Measurements from ENCODE around the gene ADAMTS20.

DNA sequence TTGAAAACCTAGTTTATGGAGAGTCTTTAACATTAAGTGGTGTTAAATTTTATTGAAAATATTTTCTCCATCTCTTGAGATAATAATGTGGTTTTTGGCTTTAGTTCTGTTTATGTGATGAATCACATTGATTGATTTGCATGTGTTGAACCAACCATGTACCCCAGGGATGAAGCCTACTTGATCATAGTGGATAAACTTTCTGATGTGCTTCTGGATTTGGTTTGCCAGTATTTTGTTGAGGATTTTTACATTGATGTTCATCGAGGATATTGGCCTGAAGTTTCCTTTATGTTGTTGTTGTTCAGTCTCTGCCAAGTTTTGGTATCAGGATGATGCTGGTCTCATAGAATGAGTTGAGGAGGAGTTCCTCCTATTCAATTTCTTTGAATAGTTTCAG lies 222.6 kb downstream of the ADAMTS20 start:
- no peak for TF ChIP-seq POLR2AphosphoS5 (IDR thresholded peaks at IDR 0.05; ENCODE audit: borderline replicate concordance, low read depth, low read length)
- no peak for TF ChIP-seq EZH2 (IDR thresholded peaks at IDR 0.05)
- no peak for TF ChIP-seq FOXP2 (optimal IDR thresholded peaks at IDR 0.05; ENCODE audit: control extremely low read depth, extremely low read length, insufficient read depth)

All from SK-N-MC (cell line).